ENCODE measurements around the gene TMEM150A. TPM values are rescaled to one million over a fixed set of nuclear protein-coding genes. Genes with fewer than 3 reads are reported as not detected.

TMEM150A gene
- total and polyA plus RNA-seq, 2 of the 4 experiments (the other 2 are of a cell fraction) = 4.8 to 16.3 TPM

GRCh38 chr2:85584354-85584856 lies 18.1 kb downstream of the TMEM150A start, which contains the start of gene VAMP5:
VAMP5 (plus strand) TSS chr2:85584431; CDS start chr2:85584491, 60 bp downstream.
- CTCF ChIA-PET = no interaction called here
- dilution Hi-C loops (cut with HindIII; ENCODE audit: low sequenced_read_pairs, unreplicated experiment) = no loop called here
- Histone ChIP-seq H3K9ac (ENCODE audit: low read depth, low read length) (peak within 1 kb of the TSS; percentile 69), H2BK15ac (ENCODE audit: low read depth, low read length) (peak within 1 kb of the TSS; percentile 73; the same call in 2 of the 3 replicates), H3K36me3 (ENCODE audit: control insufficient read depth, insufficient read depth, low read length) (no peaks in the 10 kb centered on the region), H3K18ac (ENCODE audit: low read depth, low read length) (peak within 1 kb of the TSS; percentile 65), H3K4me3 (ENCODE audit: insufficient read depth, low read depth, low read length) (peak within 1 kb of the TSS; percentile 50), H2AFZ (replicated peaks; ENCODE audit: low read length, poor library complexity) (peak within 1 kb of the TSS; percentile 94), H3K4ac (ENCODE audit: low read depth, low read length) (peak within 1 kb of the TSS; percentile 97), H4K8ac (ENCODE audit: low read depth in 2 of 2, low read length in 2 of 2) (peak within 1 kb of the TSS; percentile 42 to 97), H3K27ac (ENCODE audit: insufficient read depth, low read length) (peak within 1 kb of the TSS; percentile 90), H4K5ac (ENCODE audit: low read depth, low read length) (peak within 1 kb of the TSS; percentile 99), H2BK120ac (ENCODE audit: low read depth, low read length) (peak within 1 kb of the TSS; percentile 91), H2BK5ac (ENCODE audit: low read depth, low read length, poor library complexity, severe bottlenecking) (peak within 1 kb of the TSS; percentile 94), H2AK9ac (replicated peaks; ENCODE audit: low read depth, low read length, poor library complexity) (peak within 1 kb of the TSS; percentile 95), H3K9me1 (ENCODE audit: insufficient read depth, low read length) (peaks cover 17% of the 10 kb centered on the region), H3K9me3 (ENCODE audit: control insufficient read depth, insufficient read depth, low read length) (no peaks in the 10 kb centered on the region), H3K27me3 (ENCODE audit: control insufficient read depth, insufficient read depth, low read length) (no peaks in the 10 kb centered on the region), H3K56ac (ENCODE audit: extremely low read depth, insufficient read depth, low read length) (peak within 1 kb of the TSS; percentile 54), H3K4me1 (ENCODE audit: control insufficient read depth, insufficient read depth, low read length) (peaks cover 24% of the 10 kb centered on the region), H3K14ac (replicated peaks; ENCODE audit: low read depth, low read length) (peak within 1 kb of the TSS; percentile 94), H3K4me2 (ENCODE audit: low read depth, low read length) (peak within 1 kb of the TSS; percentile 87), H3K23ac (ENCODE audit: low read depth, low read length) (peak within 1 kb of the TSS; percentile 98), H3K79me1 (ENCODE audit: low read depth in 1 of 2, low read length in 2 of 2) (peaks cover 6 to 41% of the 10 kb centered on the region in 2 experiments; a peak in 2 of 4 replicates), H2BK20ac (ENCODE audit: low read depth, low read length) (peak within 1 kb of the TSS; percentile 89), H2AK5ac (ENCODE audit: low read depth, low read length) (peak within 1 kb of the TSS; percentile 98), H4K91ac (ENCODE audit: insufficient read depth, low read depth, low read length) (peak within 1 kb of the TSS; percentile 92), H4K20me1 (ENCODE audit: insufficient read depth, low read length) (no peaks in the 10 kb centered on the region)
- DNase-seq (no peak), ATAC-seq (ENCODE audit: low read depth) (peak; percentile 65)
- POLR2A ChIA-PET (ENCODE audit: unreplicated experiment) = no interaction called here
- intact Hi-C loops (cut with micrococcal nuclease) = loop anchor here (2.0 kb wide), 1 partner anchor 24 kb away; the partner anchor contains the start of gene GGCX
- WGBS, 2 experiments (ENCODE audit: extremely low coverage in 2 of 2, insufficient read length in 1 of 2) = 5% methylated on average over 27 of the region's 52 CpGs; no CpG with 5 or more reads in 1 of the 2 experiments
- TF ChIP-seq BHLHE40 (IDR thresholded peaks at IDR 0.05; ENCODE audit: low read depth, low read length) = no peak
- peak; percentile 34; the same call in 1 of the 2 replicates for TF ChIP-seq MAZ (IDR thresholded peaks at IDR 0.05; ENCODE audit: borderline replicate concordance, low read depth, low read length)
- TF ChIP-seq NFE2L2 (IDR thresholded peaks at IDR 0.05; ENCODE audit: low read depth, low read length) = no peak
- TF ChIP-seq CTCF (conservative IDR thresholded peaks at IDR 0.05; ENCODE audit: low read depth, low read length) = no peak
- TF ChIP-seq SMC3 (IDR thresholded peaks at IDR 0.05; ENCODE audit: low read depth, low read length) = no peak
- no peak for TF ChIP-seq ELK1 (IDR thresholded peaks at IDR 0.05; ENCODE audit: borderline replicate concordance, low read depth, low read length)
- TF ChIP-seq MXI1 (IDR thresholded peaks at IDR 0.05; ENCODE audit: borderline replicate concordance, low read depth, low read length) = no peak
- BruUV-seq (replicated peaks) = no TSS peak
- in situ Hi-C loops (cut with MboI; ENCODE audit: low sequenced_read_pairs) = no loop called here

Data from IMR-90 (cell line).